ENCODE data around the gene CLSTN1.

Gene CLSTN1

DNA sequence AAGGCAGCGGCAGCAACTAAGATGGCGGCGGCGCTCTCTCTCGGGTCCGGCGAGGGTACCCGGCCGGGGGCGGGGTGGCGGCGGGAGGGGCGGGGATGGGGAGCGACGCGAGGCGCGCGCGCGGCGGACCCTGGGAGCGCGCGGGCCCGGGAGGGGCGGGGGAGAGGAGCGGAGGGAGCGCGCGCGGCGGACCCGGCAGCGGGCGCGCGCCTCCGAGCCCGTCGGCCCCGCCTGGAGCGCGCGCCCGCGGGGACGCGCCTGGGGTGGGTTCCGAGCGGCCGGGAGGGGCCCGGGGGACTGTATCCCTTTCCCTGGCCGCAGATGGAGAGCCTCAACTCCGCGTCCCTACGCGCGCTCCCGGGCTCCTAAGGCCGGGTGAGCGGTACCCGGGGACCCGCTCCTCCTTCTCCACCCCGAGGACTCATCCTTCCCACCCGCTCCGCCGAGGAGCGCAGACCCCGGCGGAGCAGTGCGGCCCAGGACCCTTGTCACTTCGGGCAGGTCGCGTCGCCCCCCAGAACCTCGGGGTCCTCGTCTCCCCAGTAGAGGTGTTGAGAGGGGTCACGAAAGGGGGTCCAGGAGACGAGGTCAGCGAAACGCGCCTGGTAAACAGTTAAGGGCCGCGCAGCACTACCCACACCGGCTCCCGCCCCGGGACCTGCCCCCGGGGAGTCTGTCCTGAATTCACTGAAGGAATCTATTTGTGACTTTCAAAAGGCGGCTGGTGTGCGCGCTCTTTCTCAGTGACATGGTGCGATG lies at the start of gene CLSTN1:
Gene CLSTN1, minus strand, starts transcription at position 23 of the 759 bp plus-strand sequence. CDS start 232 bp downstream, outside the sequence.
- Mint-ChIP-seq H3K4me3 (peak within 1 kb of the TSS; percentile 94), H3K27me3 (ENCODE audit: low read depth) (no peaks in the 10 kb centered on the region), H3K36me3 (ENCODE audit: low read depth) (peaks cover 6% of the 10 kb centered on the region), H3K9me3 (no peaks in the 10 kb centered on the region), H3K27ac (peak within 1 kb of the TSS; percentile 79), H3K4me1 (ENCODE audit: low read depth) (peaks cover 32% of the 10 kb centered on the region)

DNA sequence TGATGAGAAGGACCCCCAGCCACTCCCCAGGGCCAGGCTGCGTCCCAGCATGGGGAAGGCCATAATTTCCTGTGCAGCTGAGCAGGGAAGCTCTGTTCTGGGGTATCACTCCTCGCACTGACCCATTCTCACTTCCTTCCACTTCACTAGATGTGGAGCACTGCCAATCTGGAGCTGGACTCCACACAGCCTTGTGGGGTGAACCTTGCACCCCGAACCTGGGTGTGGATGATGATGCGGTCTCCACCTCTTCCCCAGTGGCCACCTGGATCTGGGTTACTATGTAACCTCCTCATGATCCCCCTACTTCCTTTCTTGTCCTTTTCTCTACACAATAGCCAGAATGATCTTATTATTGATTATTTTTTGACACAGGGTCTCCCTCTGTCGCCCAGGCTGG lies 49.6 kb upstream of the CLSTN1 start:
- Mint-ChIP-seq H3K4me1 (ENCODE audit: low read depth) (peaks cover 6% of the 10 kb centered on the region), H3K27ac (no peak overlapping the region)

GRCh38 chr1:9872430-9873165 lies 48.8 kb upstream of the CLSTN1 start:
- Mint-ChIP-seq H3K36me3 (ENCODE audit: low read depth) (no peaks in the 10 kb centered on the region), H3K27me3 (ENCODE audit: low read depth) (no peaks in the 10 kb centered on the region), H3K27ac (no peak overlapping the region), H3K9me3 (no peaks in the 10 kb centered on the region), H3K4me1 (ENCODE audit: low read depth) (peaks cover 6% of the 10 kb centered on the region), H3K4me3 (no peak overlapping the region)

More for the DNA sequence above, 49.6 kb upstream of the CLSTN1 start:
- H3K36me3 Mint-ChIP-seq (ENCODE audit: low read depth): no peaks in the 10 kb centered on the region
- no peaks in the 10 kb centered on the region for H3K27me3 Mint-ChIP-seq (ENCODE audit: low read depth)
- H3K4me3 Mint-ChIP-seq: no peak overlapping the region
- no peaks in the 10 kb centered on the region for H3K9me3 Mint-ChIP-seq

DNA sequence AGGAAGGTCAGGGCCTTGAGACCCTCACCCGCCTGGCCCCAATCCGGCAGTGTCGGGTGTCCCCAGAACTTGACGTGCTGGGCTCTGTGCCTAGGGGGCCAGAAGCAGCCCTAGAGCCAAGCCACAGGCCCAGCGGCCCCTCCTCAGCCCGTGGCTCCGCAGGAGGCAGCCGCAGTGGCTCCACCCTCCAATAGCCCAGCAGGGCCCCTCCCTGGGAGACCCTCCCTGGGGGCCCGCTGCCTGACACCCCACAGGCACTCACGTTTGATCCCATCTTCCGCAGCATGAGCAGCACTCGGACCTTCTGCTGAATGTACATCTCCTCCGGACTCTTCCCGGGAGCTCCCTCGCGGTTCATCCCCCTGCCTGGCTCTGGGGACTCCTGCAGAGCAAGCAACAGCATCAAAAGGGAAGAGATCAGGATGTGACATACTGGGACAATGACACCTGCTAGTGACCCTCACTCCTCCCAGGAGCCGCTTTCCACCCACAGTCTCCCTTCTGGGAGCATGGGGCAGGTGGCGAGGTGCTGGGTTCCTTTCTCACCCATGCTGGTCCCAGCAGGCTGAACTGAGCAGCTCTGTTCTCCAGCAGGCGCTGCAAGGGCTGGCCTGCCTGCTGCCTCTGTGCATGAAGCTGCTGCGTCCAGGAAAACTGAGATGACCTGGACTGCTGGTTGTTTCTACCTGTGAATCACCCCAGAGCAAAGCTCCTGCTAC lies 48.1 kb upstream of the CLSTN1 start:
- H3K27ac Mint-ChIP-seq: no peak overlapping the region
- H3K36me3 Mint-ChIP-seq (ENCODE audit: low read depth): no peaks in the 10 kb centered on the region
- H3K9me3 Mint-ChIP-seq: no peaks in the 10 kb centered on the region
- peaks cover 8% of the 10 kb centered on the region for H3K4me1 Mint-ChIP-seq (ENCODE audit: low read depth)
- H3K4me3 Mint-ChIP-seq: no peak overlapping the region
- H3K27me3 Mint-ChIP-seq (ENCODE audit: low read depth): no peaks in the 10 kb centered on the region

DNA sequence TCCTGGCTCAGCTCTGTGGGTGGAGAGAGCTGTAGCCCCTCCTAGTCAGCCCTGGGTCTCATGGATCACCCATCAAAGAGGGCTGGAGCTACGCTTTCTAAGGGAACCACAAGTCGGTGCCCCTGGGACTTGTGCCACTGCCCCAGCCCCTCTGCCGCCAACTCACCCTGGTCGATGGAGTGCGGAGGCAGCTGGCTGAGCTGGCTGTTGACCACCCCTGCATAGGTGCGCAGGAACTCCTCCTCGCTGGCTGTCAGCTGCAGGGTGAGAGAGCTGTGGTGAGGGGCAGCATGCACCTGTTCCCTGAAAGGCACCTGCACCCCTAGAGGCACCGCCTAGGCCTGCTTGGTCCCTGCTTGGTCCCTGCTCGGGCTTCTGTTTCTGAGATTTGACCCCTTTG lies 47.3 kb upstream of the CLSTN1 start:
- Mint-ChIP-seq H3K4me3 (no peak overlapping the region), H3K27me3 (ENCODE audit: low read depth) (no peaks in the 10 kb centered on the region), H3K9me3 (no peaks in the 10 kb centered on the region), H3K4me1 (ENCODE audit: low read depth) (peaks cover 9% of the 10 kb centered on the region), H3K27ac (no peak overlapping the region), H3K36me3 (ENCODE audit: low read depth) (no peaks in the 10 kb centered on the region)

DNA sequence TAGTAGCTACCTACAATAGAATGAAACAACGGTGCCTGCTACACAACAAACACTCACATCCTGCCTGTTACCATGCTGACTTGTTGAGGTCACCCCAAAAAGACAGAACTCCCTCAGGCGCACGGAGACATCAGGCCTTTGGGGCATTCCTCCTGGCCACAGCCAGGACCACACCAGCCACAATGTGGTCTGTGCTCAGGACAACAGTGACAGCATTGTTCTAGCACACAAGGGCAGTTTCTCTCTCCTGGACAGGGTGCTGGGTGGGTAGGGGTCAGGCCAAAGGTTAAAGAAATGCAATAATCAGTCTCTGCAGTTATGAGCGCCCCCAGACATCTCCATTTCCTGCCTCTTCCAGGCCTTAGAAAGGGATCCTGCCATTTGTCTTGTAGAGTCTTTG lies 46.8 kb upstream of the CLSTN1 start:
- peaks cover 7% of the 10 kb centered on the region for H3K4me1 Mint-ChIP-seq (ENCODE audit: low read depth)
- H3K9me3 Mint-ChIP-seq: no peaks in the 10 kb centered on the region
- no peaks in the 10 kb centered on the region for H3K36me3 Mint-ChIP-seq (ENCODE audit: low read depth)
- no peaks in the 10 kb centered on the region for H3K27me3 Mint-ChIP-seq (ENCODE audit: low read depth)
- H3K27ac Mint-ChIP-seq: no peak overlapping the region
- no peak overlapping the region for H3K4me3 Mint-ChIP-seq

- no peak overlapping the region for H3K4me3 Mint-ChIP-seq
- H3K27ac Mint-ChIP-seq: no peak overlapping the region
- H3K9me3 Mint-ChIP-seq: no peaks in the 10 kb centered on the region
- H3K4me1 Mint-ChIP-seq (ENCODE audit: low read depth): peaks cover 3% of the 10 kb centered on the region
- no peaks in the 10 kb centered on the region for H3K27me3 Mint-ChIP-seq (ENCODE audit: low read depth)
- no peaks in the 10 kb centered on the region for H3K36me3 Mint-ChIP-seq (ENCODE audit: low read depth)
Observed at GRCh38 chr1:9869831-9870251, 46.1 kb upstream of the CLSTN1 start.

DNA sequence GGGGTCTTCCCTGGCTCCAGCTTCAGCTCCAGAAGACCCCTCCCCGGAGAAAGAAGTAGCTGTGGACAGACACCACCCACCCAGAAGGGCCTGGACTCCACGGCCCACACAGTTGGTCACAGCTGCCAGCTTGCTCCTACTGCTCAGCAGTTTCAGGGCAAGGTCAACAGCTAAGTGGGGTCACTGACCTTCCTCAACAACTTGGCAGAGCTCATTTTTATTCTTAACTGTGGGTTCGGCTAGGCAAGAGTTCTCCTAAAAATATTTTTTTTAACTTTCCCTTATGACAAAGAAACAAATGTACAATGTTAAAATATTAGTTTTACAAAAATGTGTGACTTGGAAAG lies 44.5 kb upstream of the CLSTN1 start:
- H3K27me3 Mint-ChIP-seq (ENCODE audit: low read depth): no peaks in the 10 kb centered on the region

DNA sequence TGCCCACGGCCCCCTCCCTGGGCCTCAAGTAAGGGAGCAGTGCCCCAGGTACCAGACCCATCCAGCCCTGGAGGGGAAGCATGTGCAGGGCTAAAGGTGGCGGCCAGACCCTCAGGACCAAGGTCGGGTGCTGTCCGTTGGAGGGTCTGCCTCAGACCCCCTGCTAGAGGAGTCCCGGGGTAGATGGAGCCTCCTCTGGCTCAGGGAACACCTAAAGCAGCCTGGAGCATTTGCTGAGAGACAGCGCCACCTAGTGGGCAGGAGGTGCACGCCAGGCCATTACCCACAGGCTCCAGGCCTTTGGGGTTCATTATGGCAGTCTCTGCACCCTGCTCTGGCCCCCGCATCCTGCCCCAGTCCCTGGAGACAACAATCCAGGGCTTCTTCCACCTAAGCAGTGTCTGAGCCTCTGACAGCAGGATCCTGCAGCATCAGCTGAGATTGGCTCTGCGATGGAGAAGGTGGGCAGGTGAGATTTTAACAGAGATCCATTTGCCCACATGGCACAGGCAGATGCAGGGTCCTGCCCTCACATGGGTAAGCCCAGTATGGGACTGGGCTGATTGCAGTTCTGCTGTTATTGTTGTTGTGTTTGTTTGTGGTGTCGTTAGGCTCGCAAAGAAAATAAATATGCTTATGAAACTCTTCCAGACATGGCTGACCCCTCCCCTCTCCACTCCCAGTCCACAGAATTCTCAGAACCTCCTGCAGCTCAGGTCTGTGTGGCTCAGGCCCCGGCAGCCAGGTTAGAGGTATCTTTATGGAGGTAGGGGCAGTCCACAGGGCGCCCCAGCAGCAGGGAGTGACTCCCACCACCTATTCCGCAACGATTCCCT lies 43.9 kb upstream of the CLSTN1 start:
- Mint-ChIP-seq H3K27me3 (ENCODE audit: low read depth) (no peaks in the 10 kb centered on the region), H3K36me3 (ENCODE audit: low read depth) (no peaks in the 10 kb centered on the region), H3K9me3 (no peaks in the 10 kb centered on the region), H3K4me1 (ENCODE audit: low read depth) (peaks cover 3% of the 10 kb centered on the region), H3K27ac (no peak overlapping the region), H3K4me3 (no peak overlapping the region)

More for the DNA sequence above, 44.5 kb upstream of the CLSTN1 start:
- Mint-ChIP-seq H3K4me1 (ENCODE audit: low read depth) (peaks cover 3% of the 10 kb centered on the region), H3K36me3 (ENCODE audit: low read depth) (no peaks in the 10 kb centered on the region), H3K9me3 (no peaks in the 10 kb centered on the region), H3K27ac (no peak overlapping the region), H3K4me3 (no peak overlapping the region)

DNA sequence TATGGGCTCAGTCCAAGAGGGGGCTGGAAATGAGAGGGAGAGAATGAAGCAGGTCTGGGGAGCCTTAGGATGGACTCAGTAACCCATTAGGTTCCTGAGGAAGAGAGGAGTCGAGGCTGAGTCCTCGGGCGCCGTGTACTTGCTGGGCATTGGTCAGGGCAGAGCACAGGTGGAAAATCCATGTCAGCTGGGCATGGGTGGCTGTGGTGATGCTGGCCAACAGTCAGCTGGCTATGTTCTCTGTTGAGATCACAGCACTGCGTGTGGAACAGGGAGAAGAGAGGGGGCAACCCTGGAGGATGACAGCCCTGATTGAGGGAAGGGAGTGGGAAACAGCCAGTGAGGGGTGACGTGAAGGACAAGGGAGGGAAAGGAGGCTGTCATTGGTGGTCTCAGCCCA lies 43.1 kb upstream of the CLSTN1 start:
- H3K27me3 Mint-ChIP-seq (ENCODE audit: low read depth): no peaks in the 10 kb centered on the region
- H3K4me3 Mint-ChIP-seq: no peak overlapping the region
- no peak overlapping the region for H3K27ac Mint-ChIP-seq
- no peaks in the 10 kb centered on the region for H3K9me3 Mint-ChIP-seq
- no peaks in the 10 kb centered on the region for H3K36me3 Mint-ChIP-seq (ENCODE audit: low read depth)
- H3K4me1 Mint-ChIP-seq (ENCODE audit: low read depth): peaks cover 3% of the 10 kb centered on the region

GRCh38 chr1:9865724-9866123 lies 42.0 kb upstream of the CLSTN1 start:
- Mint-ChIP-seq H3K9me3 (no peaks in the 10 kb centered on the region), H3K27me3 (ENCODE audit: low read depth) (no peaks in the 10 kb centered on the region), H3K4me3 (no peak overlapping the region), H3K36me3 (ENCODE audit: low read depth) (no peaks in the 10 kb centered on the region), H3K27ac (no peak overlapping the region), H3K4me1 (ENCODE audit: low read depth) (peaks cover 3% of the 10 kb centered on the region)

DNA sequence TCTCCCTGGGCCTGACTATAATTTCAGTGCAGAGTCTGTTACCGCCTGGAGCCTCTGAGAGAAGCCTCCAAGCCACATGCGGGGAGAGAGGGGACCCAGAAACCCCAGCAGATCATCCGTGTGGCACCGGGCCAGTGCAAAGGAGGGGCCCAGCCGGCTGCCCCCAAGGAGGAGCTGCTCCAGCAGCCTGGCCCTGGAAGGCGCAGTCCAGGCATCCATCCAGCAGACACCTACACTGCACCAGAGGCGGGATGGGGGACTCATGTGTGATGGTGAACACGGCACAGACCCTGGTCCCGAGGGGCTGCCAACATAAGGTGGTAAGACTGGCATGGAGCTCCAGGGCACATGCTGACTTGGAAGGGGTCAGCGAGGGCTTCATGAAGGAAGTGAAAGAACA lies 39.6 kb upstream of the CLSTN1 start:
- no peaks in the 10 kb centered on the region for H3K36me3 Mint-ChIP-seq (ENCODE audit: low read depth)
- H3K4me3 Mint-ChIP-seq: no peak overlapping the region
- H3K4me1 Mint-ChIP-seq (ENCODE audit: low read depth): peaks cover 11% of the 10 kb centered on the region
- no peak overlapping the region for H3K27ac Mint-ChIP-seq
- no peaks in the 10 kb centered on the region for H3K27me3 Mint-ChIP-seq (ENCODE audit: low read depth)
- H3K9me3 Mint-ChIP-seq: peaks cover 2% of the 10 kb centered on the region

DNA sequence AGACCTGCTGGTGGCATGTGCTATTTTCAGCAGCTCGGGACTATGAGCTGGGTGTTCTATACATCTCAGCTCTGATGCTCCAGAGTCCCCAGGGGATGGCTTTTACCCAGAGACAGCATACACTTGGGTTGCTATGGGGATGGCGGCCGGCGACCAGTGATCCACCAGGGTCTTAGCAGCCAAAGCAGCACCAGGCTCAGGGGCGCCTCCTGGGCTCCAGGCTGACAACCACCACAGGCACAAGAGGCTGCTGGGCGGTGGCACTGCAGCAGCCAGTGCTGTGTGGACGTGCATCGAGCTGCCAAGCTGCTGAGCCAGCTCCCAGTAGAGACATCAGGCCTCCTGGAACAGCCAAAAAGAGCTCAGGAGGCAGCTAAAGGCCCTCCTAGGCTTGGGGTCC lies 37.6 kb upstream of the CLSTN1 start:
- Mint-ChIP-seq H3K9me3 (peaks cover 5% of the 10 kb centered on the region), H3K4me3 (no peak overlapping the region), H3K27me3 (ENCODE audit: low read depth) (no peaks in the 10 kb centered on the region)

DNA sequence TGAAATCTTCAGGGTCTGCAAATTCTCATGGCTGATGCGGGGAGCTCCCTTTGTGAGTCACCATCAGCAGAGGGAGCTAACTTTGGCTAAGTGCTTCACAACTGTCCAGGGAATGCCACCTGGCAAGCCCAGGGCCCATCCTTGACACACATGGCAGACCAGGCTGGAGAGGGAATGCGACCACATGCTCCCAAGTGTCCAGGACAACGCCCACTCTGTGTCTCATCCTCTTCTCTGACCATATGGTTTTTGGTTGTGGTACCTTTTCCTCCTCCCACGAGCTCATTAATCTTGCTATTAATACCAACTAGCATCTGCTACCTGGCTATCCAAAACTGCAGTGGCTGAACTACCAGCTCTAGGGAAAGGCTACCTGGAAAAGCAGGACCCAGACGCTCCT lies 37.1 kb upstream of the CLSTN1 start:
- Mint-ChIP-seq H3K4me3 (no peak overlapping the region), H3K27ac (no peak overlapping the region), H3K4me1 (ENCODE audit: low read depth) (peaks cover 12% of the 10 kb centered on the region)

More for the DNA sequence above, 37.6 kb upstream of the CLSTN1 start:
- Mint-ChIP-seq H3K36me3 (ENCODE audit: low read depth) (no peaks in the 10 kb centered on the region), H3K27ac (no peak overlapping the region), H3K4me1 (ENCODE audit: low read depth) (peaks cover 12% of the 10 kb centered on the region)

More for the DNA sequence above, 37.1 kb upstream of the CLSTN1 start:
- no peaks in the 10 kb centered on the region for H3K36me3 Mint-ChIP-seq (ENCODE audit: low read depth)
- no peaks in the 10 kb centered on the region for H3K27me3 Mint-ChIP-seq (ENCODE audit: low read depth)
- H3K9me3 Mint-ChIP-seq: peaks cover 5% of the 10 kb centered on the region
